ENCODE results near the gene CARS1.

The CARS1 gene

DNA sequence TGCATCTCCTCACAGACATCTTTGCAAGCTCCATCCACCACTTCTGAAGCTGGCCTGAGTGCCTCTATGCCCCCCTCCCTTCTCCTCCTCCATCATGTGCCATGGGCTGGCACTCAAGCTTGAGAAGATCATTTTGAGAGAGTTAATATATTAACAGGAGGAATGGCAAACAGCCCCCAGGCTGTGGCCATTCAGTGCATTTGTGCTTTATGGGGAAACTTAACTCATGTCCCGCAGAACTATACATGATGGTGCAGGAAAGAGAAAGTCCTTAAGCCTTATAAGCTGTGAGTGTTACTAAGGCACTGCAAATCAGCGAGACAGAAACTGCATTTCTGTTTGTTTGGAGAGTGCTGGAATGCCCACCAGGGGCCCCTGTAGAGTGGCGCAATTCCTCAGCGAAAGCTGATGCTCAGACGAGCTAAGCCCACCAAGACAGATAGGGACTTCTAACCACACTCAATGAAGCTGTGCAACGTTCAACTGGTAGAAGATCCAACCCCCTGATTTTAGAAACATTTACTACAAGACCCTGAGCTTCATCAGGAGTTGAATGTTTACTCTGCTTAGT lies 101.2 kb downstream of the CARS1 start:
- ChIA-PET POLR2A (no interaction called here), CTCF (interaction anchor here (0.7 to 3.6 kb wide), 6 partner anchors 10 to 38 kb away, joined by 3 to 11 read pairs (median 3); no protein-coding TSS in a partner anchor)
- DNase-seq (ENCODE audit: extremely low spot score) = no peak
- TF ChIP-seq, protein P1, sequence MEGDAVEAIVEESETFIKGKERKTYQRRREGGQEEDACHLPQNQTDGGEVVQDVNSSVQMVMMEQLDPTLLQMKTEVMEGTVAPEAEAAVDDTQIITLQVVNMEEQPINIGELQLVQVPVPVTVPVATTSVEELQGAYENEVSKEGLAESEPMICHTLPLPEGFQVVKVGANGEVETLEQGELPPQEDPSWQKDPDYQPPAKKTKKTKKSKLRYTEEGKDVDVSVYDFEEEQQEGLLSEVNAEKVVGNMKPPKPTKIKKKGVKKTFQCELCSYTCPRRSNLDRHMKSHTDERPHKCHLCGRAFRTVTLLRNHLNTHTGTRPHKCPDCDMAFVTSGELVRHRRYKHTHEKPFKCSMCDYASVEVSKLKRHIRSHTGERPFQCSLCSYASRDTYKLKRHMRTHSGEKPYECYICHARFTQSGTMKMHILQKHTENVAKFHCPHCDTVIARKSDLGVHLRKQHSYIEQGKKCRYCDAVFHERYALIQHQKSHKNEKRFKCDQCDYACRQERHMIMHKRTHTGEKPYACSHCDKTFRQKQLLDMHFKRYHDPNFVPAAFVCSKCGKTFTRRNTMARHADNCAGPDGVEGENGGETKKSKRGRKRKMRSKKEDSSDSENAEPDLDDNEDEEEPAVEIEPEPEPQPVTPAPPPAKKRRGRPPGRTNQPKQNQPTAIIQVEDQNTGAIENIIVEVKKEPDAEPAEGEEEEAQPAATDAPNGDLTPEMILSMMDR (IDR thresholded peaks at IDR 0.05; ENCODE audit: control extremely low read depth, extremely low read depth, low read depth, missing control alignments) = no peak

DNA sequence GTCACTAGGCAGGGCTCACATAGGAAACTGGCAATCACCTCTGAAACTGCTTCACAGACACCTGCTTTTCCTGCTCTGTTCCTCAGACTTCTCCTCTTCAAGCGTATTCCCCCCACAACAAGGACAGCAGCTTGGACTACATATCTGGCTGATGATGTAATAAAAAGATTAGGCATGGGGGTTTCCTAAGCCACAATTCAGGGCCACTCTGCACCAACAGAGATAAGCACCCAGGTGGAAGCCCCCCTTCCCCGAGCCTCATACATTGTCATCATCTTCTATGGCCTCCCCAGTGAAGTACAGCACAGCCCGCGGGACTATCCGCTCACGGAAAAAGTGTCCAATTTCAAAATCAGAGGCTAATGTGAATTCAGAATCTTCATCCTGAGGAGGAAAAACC lies 103.0 kb downstream of the CARS1 start:
- no peak for DNase-seq (ENCODE audit: extremely low spot score)
- TF ChIP-seq, protein P1 (IDR thresholded peaks at IDR 0.05; ENCODE audit: control extremely low read depth, extremely low read depth, low read depth, missing control alignments) = no peak
- ChIA-PET CTCF (interaction anchor here (0.9 to 1.0 kb wide), 2 partner anchors 15 to 138 kb away, joined by 3 to 5 read pairs; no protein-coding TSS in a partner anchor), POLR2A (interaction anchor here (1.2 kb wide), 1 partner anchor 9 kb away, joined by 5 read pairs; no protein-coding TSS in a partner anchor)

DNA sequence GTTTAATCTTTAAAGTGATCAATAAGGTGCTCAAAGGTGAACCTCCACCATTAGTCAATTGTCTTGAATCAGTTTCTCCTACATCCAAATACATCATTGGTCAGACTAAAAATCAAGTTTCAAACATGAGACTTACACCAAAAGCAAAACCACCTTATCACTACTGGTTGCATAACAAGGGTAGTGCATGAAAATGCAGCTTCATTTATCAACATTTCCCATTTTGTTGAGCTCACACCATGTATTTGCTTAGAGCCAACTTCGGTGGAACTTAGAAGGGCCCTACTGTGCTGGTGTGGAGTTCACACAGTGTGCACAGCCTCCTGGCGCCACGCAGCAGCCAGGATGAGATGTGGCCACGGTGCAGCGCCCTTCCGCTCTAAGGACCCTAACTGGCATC lies 104.9 kb downstream of the CARS1 start:
- ChIA-PET POLR2A (no interaction called here), CTCF (interaction anchor here (0.9 to 1.3 kb wide), 2 partner anchors 10 to 23 kb away, joined by 3 read pairs; no protein-coding TSS in a partner anchor)
- no peak for DNase-seq (ENCODE audit: extremely low spot score)
- TF ChIP-seq, protein P1 (IDR thresholded peaks at IDR 0.05; ENCODE audit: control extremely low read depth, extremely low read depth, low read depth, missing control alignments) = no peak

DNA sequence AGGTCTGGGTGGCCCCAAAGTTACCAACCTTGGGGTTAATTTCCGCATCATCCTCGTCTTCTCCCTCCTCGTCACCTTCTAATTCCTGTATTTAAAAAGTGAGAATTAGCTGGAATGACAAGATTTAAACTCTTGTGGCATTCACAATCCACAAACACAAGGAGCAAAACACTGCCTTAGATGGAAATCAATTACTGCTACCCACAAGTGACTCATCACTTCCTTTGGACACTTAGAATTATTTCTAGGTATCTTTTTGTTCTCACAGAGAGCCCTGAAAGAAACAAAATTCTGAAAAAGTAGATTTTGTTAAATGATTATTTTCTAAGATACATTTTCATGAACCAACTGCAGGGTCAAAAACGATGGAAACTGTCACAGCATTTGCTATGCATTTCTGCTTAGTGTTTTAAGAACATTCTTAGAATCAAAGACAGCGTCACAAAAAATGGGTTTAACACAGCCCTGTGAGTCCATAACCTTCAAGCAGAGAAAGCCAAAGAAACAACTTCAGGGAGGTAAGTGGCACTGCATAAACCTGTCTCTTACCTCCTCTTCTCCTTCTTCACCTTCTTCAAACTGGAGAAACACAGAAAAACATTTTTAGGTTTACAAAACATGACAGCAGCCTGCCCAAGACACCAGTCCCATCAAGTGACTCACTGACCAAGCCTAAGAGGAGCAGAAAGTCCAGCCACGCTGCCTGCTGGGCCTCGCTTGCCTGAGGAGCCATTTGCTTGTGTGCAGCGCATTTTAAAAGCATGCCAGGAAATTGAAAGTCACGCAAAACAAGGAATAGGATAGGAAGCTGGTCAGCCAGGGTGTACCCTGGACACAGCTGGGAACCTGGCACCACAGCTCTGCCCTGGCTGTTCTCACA lies 105.8 kb downstream of the CARS1 start:
- no peak for DNase-seq (ENCODE audit: extremely low spot score)
- ChIA-PET POLR2A (interaction anchor here (0.5 kb wide), 1 partner anchor 551 kb away, joined by 3 read pairs; the partner anchor contains the start of gene TSSC4), CTCF (interaction anchor here (1.0 kb wide), 1 partner anchor 17 kb away, joined by 4 read pairs; no protein-coding TSS in a partner anchor)
- TF ChIP-seq, protein P1 (IDR thresholded peaks at IDR 0.05; ENCODE audit: control extremely low read depth, extremely low read depth, low read depth, missing control alignments) = no peak

Measured in GM10248 (cell line).